ENCODE data around the gene MMP2.

Gene MMP2

GRCh38 chr16:55478827-55479429, at the start of gene MMP2:
Gene MMP2 (plus strand): TSS chr16:55479198. CDS start chr16:55479480, 282 bp downstream.
- peak; percentile 9 for DNase-seq

DNA sequence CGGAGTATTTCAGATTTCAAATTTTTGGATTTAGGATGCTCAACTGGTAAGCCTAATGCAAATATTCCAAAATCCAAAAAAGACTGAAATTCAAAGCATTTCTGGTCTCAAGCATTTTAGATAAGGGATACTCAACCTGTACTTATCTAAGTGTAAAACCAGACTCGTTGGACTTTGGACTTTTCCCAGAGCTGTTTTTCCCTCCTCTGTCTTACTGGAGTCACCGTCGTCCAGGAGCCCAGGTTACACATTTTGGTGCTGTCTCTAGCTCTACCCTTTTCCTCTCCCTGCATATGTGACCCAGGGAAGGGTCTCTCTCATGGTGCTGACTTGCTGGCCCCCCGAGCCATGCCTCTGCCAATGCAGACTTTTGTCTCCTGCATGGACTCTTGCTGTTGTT, 46.0 kb upstream of the MMP2 start:
- DNase-seq, result no peak

GRCh38 chr16:55433535-55433934, 45.5 kb upstream of the MMP2 start:
- DNase-seq, result no peak

DNA sequence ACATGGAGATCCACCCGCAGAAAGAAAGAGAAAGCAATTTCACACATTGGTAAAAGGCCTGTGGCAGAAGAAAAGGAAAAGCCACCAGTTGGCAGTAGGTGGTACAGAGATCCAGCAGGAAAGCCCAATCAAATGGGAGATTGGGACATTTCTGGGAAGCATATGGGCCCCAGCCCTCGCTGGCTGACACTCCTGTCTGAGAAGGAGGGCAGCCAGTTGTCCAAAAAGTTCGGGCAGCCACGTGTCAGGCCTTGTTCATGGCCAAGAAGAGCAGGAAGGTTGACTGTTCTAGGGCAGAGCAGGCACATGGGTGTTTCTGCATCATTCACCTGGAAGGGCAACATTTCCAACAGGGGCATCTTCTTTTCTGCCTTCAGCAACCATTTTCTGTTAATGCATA, 45.0 kb upstream of the MMP2 start:
- DNase-seq, result no peak

- DNase-seq, result no peak
Measured at GRCh38 chr16:55435387-55435786, 43.6 kb upstream of the MMP2 start.

- DNase-seq, result no peak
Measured at GRCh38 chr16:55436587-55436986, 42.4 kb upstream of the MMP2 start.

DNA sequence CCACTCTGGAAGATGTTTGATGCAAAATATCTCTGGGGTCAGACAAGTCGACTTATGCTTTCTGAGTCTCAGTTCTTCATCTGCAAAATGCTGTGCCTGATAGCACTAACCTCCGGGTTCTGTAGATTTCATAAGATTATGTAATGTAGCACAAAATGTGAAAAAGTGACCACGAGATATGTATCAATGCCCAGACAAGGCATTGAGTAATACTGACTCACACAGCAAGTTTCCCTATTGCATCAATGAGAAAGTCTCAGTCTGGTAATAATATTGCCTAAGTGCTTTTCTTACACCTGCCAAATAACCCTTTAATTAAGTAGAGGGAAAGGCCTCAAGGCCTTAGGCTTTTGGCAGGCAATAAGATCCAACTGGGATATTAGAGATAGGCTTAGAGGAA, 41.4 kb upstream of the MMP2 start:
- DNase-seq, result no peak

DNA sequence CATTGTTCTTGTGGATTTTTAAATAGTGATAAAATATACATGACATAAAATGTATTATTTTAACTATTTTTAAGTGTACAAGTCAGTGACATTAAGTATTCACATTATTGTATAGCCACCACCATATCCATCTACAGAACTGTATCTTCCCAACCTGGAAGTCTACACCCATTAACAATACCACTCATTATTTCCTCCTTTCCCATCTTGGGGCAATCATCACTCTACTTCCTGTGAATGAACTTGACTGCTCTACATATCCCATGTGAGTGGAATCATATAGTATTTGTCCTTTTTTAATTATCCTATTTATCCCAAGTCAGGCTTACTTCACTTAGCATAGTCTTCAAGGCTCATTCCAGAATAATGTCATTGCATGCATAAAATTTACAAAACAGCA, 40.7 kb upstream of the MMP2 start:
- no peak for DNase-seq

GRCh38 chr16:55439101-55439690, 39.8 kb upstream of the MMP2 start:
- DNase-seq, result no peak

DNA sequence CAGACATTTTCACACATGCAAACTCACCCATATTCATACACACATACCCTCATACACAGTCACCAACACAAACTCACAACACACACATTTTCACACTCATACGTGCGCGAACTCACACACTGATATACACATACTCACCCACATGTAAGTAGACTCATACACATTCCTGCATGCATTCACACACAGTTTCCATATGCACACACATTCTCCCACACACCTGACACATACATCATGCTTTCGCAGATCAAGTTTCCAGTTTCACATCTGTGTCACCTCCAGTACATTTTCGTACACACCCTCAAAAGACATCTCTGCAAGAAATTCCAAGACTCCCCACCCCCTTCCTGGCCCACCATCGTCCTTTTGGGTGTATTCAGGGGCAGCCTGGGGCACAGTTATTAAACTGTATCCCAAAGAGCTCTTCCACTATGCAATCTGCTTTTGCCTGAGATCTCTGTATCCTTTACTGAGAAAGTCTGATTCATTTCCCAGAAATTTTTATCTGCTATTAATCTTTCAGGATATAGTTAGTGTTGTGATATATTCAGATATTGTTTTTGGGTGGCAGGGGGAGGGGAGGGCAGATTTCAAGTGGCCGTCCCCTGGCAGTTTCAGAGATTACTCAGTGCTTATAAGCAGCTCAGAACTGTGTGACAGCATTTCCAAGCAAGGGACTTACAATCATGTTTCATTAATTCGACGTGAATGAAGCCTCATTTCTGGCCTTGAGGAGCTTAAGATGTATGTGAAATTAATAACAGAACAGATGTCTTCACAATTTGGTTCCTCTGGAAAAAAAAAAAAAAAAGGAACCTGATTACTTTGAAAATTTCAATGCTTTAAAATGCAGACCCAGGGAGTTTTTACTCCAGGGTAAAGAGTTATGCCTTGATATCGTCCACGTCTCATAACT, 35.3 kb upstream of the MMP2 start:
- no peak for DNase-seq

GRCh38 chr16:55444754-55445485, 34.1 kb upstream of the MMP2 start:
- DNase-seq, result no peak

GRCh38 chr16:55447231-55447630, 31.8 kb upstream of the MMP2 start:
- DNase-seq, result no peak

DNA sequence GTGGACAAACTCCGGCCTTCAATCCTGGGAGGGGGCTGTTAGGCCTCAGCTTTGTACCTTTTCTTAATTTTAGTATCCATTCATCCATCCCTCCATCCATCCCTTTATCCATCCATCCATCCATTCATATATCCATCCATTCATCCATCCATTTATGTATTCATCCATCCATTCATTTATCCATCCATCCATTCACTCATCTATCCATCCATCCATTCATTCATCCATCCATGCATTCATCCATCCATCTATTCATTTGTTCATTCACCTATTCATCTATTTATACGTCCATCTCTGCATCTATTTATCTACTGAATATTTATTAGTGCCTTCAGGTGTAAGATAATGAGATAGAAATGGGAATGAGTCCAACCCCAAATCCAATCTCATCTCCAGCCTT, 26.0 kb upstream of the MMP2 start:
- DNase-seq, result no peak

- no peak for DNase-seq
Measured at GRCh38 chr16:55453909-55454308, 25.1 kb upstream of the MMP2 start.

DNA sequence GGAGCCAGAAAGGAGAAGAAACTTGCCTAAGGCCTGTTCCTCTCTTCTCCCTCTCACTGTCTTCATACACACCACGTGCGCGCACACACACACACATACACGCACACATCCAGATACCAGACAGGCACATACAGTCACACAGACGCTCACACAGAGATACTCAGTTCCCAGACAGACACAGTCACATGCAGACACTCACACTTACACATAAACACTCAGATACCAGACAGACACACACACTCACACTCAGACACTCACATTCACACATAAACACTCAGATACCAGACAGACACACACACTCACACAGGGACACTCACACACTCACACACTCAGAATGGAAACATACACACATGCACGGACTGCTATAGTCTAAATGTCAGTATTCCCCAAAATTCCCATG, 24.1 kb upstream of the MMP2 start:
- DNase-seq, result no peak

DNA sequence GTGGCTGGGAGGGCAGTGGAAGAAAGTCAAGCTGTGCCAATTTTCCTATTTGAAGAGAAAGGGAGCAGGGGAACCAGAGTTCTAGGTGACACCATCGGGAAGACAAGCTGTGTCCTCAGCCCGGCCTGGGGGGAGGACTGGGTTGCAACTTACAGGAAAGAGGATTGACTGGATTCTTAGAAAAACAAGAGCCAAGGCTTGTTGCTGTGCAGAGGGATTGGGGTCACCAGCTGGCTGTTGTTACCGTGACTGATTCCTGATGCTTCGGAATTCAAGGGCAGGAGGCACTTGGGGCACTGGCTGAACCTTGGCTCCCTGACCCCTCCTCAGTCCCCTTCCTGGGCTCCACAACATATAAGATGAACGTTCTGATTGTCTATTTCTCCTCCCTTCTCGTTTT, 16.8 kb upstream of the MMP2 start:
- DNase-seq, result no peak

GRCh38 chr16:55464375-55464774, 14.6 kb upstream of the MMP2 start:
- DNase-seq, result no peak

DNA sequence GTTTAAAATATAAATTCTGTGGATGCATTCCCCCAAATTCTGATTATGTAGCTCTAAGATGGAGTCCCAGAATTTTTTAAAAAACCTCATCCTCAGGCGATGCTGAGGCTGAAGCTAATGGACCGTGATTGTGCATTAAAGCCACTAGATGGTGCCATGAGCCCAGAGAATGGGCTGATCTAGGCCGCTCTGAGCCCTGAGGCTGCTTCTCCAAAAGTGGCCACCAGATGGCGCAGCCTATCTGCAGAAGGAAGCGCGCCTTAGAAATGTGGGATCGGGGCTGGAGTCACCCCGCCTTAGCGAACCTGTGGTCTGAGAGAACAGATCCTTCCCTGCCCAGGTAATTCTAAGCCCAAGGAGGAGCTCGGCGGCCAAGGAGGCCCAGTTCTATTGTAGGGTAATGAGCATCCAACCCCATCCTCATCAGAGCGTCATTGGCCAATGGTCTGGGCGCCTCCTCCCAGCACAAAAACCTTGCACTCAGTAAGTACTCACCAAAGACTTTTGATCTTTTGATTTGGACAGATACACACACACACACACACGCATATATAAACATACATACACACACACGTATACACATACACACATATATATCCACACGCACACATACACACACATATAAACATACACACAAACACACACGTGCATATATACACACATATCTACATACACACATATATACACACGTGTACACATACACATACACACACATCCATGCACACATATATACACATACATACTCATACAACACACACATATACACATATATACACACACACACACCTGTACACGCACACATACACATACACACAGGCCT, 13.7 kb upstream of the MMP2 start:
- peak; percentile 78 for DNase-seq

DNA sequence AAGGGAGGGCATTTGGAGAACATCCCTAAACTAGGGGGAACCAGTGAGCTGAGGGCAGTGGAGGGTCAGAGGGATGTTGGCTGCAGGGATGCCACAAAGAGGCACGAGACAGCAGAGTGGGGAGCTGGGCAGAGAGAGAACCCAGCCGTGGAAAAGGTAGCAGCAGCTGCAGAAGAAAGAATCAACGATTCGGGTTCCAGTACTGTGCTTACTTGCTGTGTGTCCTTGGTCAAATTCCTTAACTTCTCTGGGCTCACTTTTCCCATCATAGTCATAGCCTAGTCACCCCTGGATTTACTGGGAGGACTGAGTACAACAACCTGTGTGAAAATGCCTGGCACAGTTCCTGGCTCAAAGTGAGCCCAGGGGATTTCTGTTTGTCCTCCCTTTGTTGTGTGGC, 12.8 kb upstream of the MMP2 start:
- no peak for DNase-seq

- DNase-seq, result no peak
Measured at GRCh38 chr16:55467898-55468297, 11.1 kb upstream of the MMP2 start.

- no peak for DNase-seq
Measured at GRCh38 chr16:55468352-55468990, 10.5 kb upstream of the MMP2 start.
